SIG-M5 (cell line): ENCODE results near the gene RPL7A.
"Not testable (repeated sequence)": the region's sequence is repeated elsewhere in the genome, so short reads cannot be mapped to it uniquely, and the experiment has no call there.

Source experiments
- DNase-seq: peaks from one replicate; lab custom pipeline; 2025; lab: John Stamatoyannopoulos, UW

The RPL7A gene

GRCh38 chr9:133389025-133389557 lies 41.1 kb downstream of the RPL7A start:
- no peak for DNase-seq

GRCh38 chr9:133389562-133389961 lies 41.5 kb downstream of the RPL7A start:
- no peak for DNase-seq

- DNase-seq = no peak
Observed at GRCh38 chr9:133390713-133391112, 42.7 kb downstream of the RPL7A start.

- DNase-seq = not testable (repeated sequence)
Observed at GRCh38 chr9:133391449-133391848, 43.4 kb downstream of the RPL7A start.

GRCh38 chr9:133392308-133392707 lies 44.3 kb downstream of the RPL7A start:
- not testable (repeated sequence) for DNase-seq

GRCh38 chr9:133393399-133393798 lies 45.4 kb downstream of the RPL7A start:
- DNase-seq = no peak

- no peak for DNase-seq
Observed at GRCh38 chr9:133394687-133395271, 46.8 kb downstream of the RPL7A start.

GRCh38 chr9:133396952-133397351 lies 48.9 kb downstream of the RPL7A start:
- DNase-seq = no peak

- DNase-seq = no peak
Observed at GRCh38 chr9:133397370-133397769, 49.4 kb downstream of the RPL7A start.

- DNase-seq = no peak
Observed at GRCh38 chr9:133397895-133398294, 49.9 kb downstream of the RPL7A start.

- no peak for DNase-seq
Observed at GRCh38 chr9:133400292-133400691, 52.3 kb downstream of the RPL7A start.
